IMR-90 (cell line): ENCODE results near the gene TRAPPC8. TPM values are rescaled to one million over a fixed set of nuclear protein-coding genes. Genes with fewer than 3 reads are reported as not detected.

ENCODE experiments used
- ATAC-seq: fragments of 200-7000 bp; cut with Tn5 transposase; 2 replicates; pipeline ENCODE4 v1.9.1; 2020; ENCODE audit warnings: low read depth, mild to moderate bottlenecking, moderate library complexity
- BruUV-seq: library from RNA; stranded (reverse); fragments of 400-500 nt; replicated peaks from 2 replicates; lab custom pipeline; 2021; lab: Mats Ljungman, UMichigan
- CTCF ChIA-PET: fragments of 300-600 bp; formaldehyde crosslinking; extraction: SDS; loops from one replicate; lab custom pipeline; 2021; ENCODE audit warnings: antibody characterized with exemption; lab: Yijun Ruan, JAX
- POLR2A ChIA-PET: fragments of 300-600 bp; sonication (Branson Sonifier 250); formaldehyde crosslinking; loops from one replicate; lab custom pipeline; 2022; ENCODE audit warnings: antibody characterized with exemption; ENCODE audit not compliant: unreplicated experiment; lab: Charles Lee
- DNase-seq: peaks from one replicate; pipeline ENCODE4 v3.0.0; 2013
- H2AFZ ChIP-seq: replicated peaks from 2 replicates; pipeline ENCODE3; 2013; ENCODE audit warnings: low read length, mild to moderate bottlenecking; ENCODE audit not compliant: poor library complexity
- H2AK5ac ChIP-seq: 2 replicates; pipeline ENCODE4 v1.6.1; 2013; ENCODE audit warnings: low read depth, low read length, inconsistent platforms
- H2AK9ac ChIP-seq: replicated peaks from 2 replicates; pipeline ENCODE3; 2013; ENCODE audit warnings: mild to moderate bottlenecking, low read depth, low read length, moderate library complexity; ENCODE audit not compliant: poor library complexity
- H2BK120ac ChIP-seq: 2 replicates; pipeline ENCODE4 v1.6.1; 2013; ENCODE audit warnings: low read depth, low read length, inconsistent platforms
- H2BK15ac ChIP-seq: 3 replicates; pipeline ENCODE4 v1.6.1; 2013; ENCODE audit warnings: low read depth, low read length, inconsistent platforms
- H2BK20ac ChIP-seq: 2 replicates; pipeline ENCODE4 v1.6.1; 2013; ENCODE audit warnings: low read depth, mild to moderate bottlenecking, inconsistent platforms, low read length, moderate library complexity
- H2BK5ac ChIP-seq: 2 replicates; pipeline ENCODE4 v1.6.1; 2013; ENCODE audit warnings: mild to moderate bottlenecking, low read depth, low read length, inconsistent platforms; ENCODE audit not compliant: poor library complexity, severe bottlenecking
- H3K14ac ChIP-seq: replicated peaks from 2 replicates; pipeline ENCODE4 v1.6.1; 2013; ENCODE audit warnings: low read depth, low read length, inconsistent platforms
- H3K18ac ChIP-seq: 2 replicates; pipeline ENCODE4 v1.6.1; 2013; ENCODE audit warnings: low read depth, low read length, control low read depth
- H3K23ac ChIP-seq: 2 replicates; pipeline ENCODE4 v1.6.1; 2013; ENCODE audit warnings: low read depth, low read length, inconsistent platforms
- H3K27ac ChIP-seq: 2 replicates; pipeline ENCODE4 v1.5.1; 2013; ENCODE audit warnings: mild to moderate bottlenecking, control low read depth, low read length; ENCODE audit not compliant: insufficient read depth
- H3K27me3 ChIP-seq: 2 replicates; pipeline ENCODE4 v1.6.1; 2013; ENCODE audit warnings: low read length; ENCODE audit not compliant: control insufficient read depth, insufficient read depth
- H3K36me3 ChIP-seq: 2 replicates; pipeline ENCODE4 v1.6.1; 2013; ENCODE audit warnings: low read length, mixed read lengths; ENCODE audit not compliant: control insufficient read depth, insufficient read depth
- H3K4ac ChIP-seq: 2 replicates; pipeline ENCODE4 v1.6.1; 2013; ENCODE audit warnings: low read depth, low read length, inconsistent platforms
- H3K4me1 ChIP-seq: 2 replicates; pipeline ENCODE4 v1.6.1; 2013; ENCODE audit warnings: low read length, mixed read lengths; ENCODE audit not compliant: control insufficient read depth, insufficient read depth
- H3K4me2 ChIP-seq: 2 replicates; pipeline ENCODE4 v1.6.1; 2013; ENCODE audit warnings: low read depth, mild to moderate bottlenecking, control low read depth, low read length, moderate library complexity
- H3K4me3 ChIP-seq: 2 replicates; pipeline ENCODE4 v1.5.1; 2013; ENCODE audit warnings: low read depth, mild to moderate bottlenecking, control low read depth, low read length, moderate library complexity; ENCODE audit not compliant: insufficient read depth
- H3K56ac ChIP-seq: 2 replicates; pipeline ENCODE4 v1.6.1; 2013; ENCODE audit warnings: low read length, inconsistent platforms; ENCODE audit not compliant: insufficient read depth; ENCODE audit errors: extremely low read depth
- H3K79me1 ChIP-seq, 2 experiments: 2 replicates each; pipeline ENCODE4 v1.6.1; 2013; ENCODE audit warnings: low read length in 2 of 2, inconsistent platforms in 1 of 2, low read depth in 1 of 2
- H3K9ac ChIP-seq: 2 replicates; pipeline ENCODE4 v1.6.1; 2013; ENCODE audit warnings: low read depth, low read length, control low read depth
- H3K9me1 ChIP-seq: 2 replicates; pipeline ENCODE4 v1.6.1; 2013; ENCODE audit warnings: low read length, inconsistent platforms; ENCODE audit not compliant: insufficient read depth
- H3K9me3 ChIP-seq: 2 replicates; pipeline ENCODE4 v1.6.1; 2013; ENCODE audit warnings: low read length; ENCODE audit not compliant: control insufficient read depth, insufficient read depth
- H4K20me1 ChIP-seq: 2 replicates; pipeline ENCODE4 v1.6.1; 2013; ENCODE audit warnings: low read length, inconsistent platforms; ENCODE audit not compliant: insufficient read depth
- H4K5ac ChIP-seq: 2 replicates; pipeline ENCODE4 v1.6.1; 2013; ENCODE audit warnings: mild to moderate bottlenecking, low read depth, low read length, control low read depth
- H4K8ac ChIP-seq, 2 experiments: 2 replicates each; pipeline ENCODE4 v1.6.1; 2013; ENCODE audit warnings: low read depth in 2 of 2, low read length in 2 of 2, control low read depth in 1 of 2, inconsistent platforms in 1 of 2
- H4K91ac ChIP-seq: 2 replicates; pipeline ENCODE4 v1.6.1; 2013; ENCODE audit warnings: low read depth, low read length, inconsistent platforms; ENCODE audit not compliant: insufficient read depth
- CHD1 ChIP-seq: IDR thresholded peaks from 2 replicates; pipeline ENCODE4 v1.6.1; 2012; ENCODE audit warnings: low read depth, low read length, improper control_type of control experiment
- RCOR1 ChIP-seq: IDR thresholded peaks from 2 replicates; pipeline ENCODE4 v1.6.1; 2012; ENCODE audit warnings: mild to moderate bottlenecking, low read length, improper control_type of control experiment; ENCODE audit not compliant: insufficient replicate concordance
- WGBS, 2 experiments: methylation state at CpG; one replicate each; pipeline versions ENCODE4 v1.1.5 to v1.1.7; 2013; ENCODE audit warnings: missing lambda C conversion rate in 2 of 2; ENCODE audit not compliant: insufficient read length in 1 of 2; ENCODE audit errors: extremely low coverage in 2 of 2; 5-methylcytosine and 5-hydroxymethylcytosine counted together
- dilution Hi-C: fragments of 300-500 bp; cut with HindIII; formaldehyde crosslinking; loops from one replicate; pipeline ENCODE4 v1.14.3; 2018; ENCODE audit warnings: low sequenced_read_pairs; ENCODE audit not compliant: unreplicated experiment
- in situ Hi-C: fragments of 300-500 bp; cut with MboI; formaldehyde crosslinking; loops from 3 replicates; pipeline ENCODE4 v1.14.3; 2019; ENCODE audit warnings: low sequenced_read_pairs, inconsistent platforms, mixed read lengths
- intact Hi-C: fragments of 100-400 bp; cut with micrococcal nuclease; formaldehyde crosslinking; loops from 2 replicates; pipeline ENCODE4 v1.10.0; 2022
- polyA plus RNA-seq, 3 experiments: library from polyadenylated mRNA; depleted of rRNA; stranded (reverse); fragments of >200 nt; gene quantifications; 2 replicates each; pipeline ENCODE4 v1.2.3, GENCODE V29; 2012; ENCODE audit warnings: low replicate concordance in 1 of 3
- total RNA-seq: library from RNA; depleted of rRNA; stranded (reverse); fragments of >200 nt; gene quantifications from 2 replicates; pipeline ENCODE4 v1.2.3, GENCODE V29; 2012

TRAPPC8 gene
- total and polyA plus RNA-seq, 2 of the 4 experiments (the other 2 are of a cell fraction) = 21.8 to 54.3 TPM

- H2AFZ ChIP-seq = peak overlapping the region; percentile 93
- POLR2A ChIA-PET = interaction anchor here (0.5 to 0.8 kb wide), 2 partner anchors 28 to 52 kb away, joined by 3 to 8 read pairs; no protein-coding TSS in a partner anchor
- H2BK20ac ChIP-seq = no peak overlapping the region
- peak; percentile 54 for DNase-seq
- peak overlapping the region; percentile 71 for H4K91ac ChIP-seq
- H3K4ac ChIP-seq = peak overlapping the region; percentile 83
- TF ChIP-seq RCOR1 (no peak), CHD1 (0 out of 2 replicates have a peak, but pooled peaks have one; percentile 2)
- no peaks in the 10 kb centered on the region for H3K9me3 ChIP-seq
- H3K79me1 ChIP-seq = peaks cover 11 to 15% of the 10 kb centered on the region in 2 experiments; a peak in 3 of 4 replicates
- H3K14ac ChIP-seq = peak overlapping the region; percentile 76
- peak overlapping the region; percentile 51 for H4K5ac ChIP-seq
- H3K4me3 ChIP-seq = peak overlapping the region; percentile 89
- 0% methylated on average over 22 of the region's 64 CpGs; no CpG with 5 or more reads in 1 of the 2 experiments for WGBS, 2 experiments
- H3K4me1 ChIP-seq = no peaks in the 10 kb centered on the region
- H3K23ac ChIP-seq = peak overlapping the region; percentile 84
- in situ Hi-C loops (no loop called here), dilution Hi-C loops (no loop called here), intact Hi-C loops (loop anchor here (5.0 kb wide), 1 partner anchor 150 kb away; the partner anchor contains the start of gene RNF138)
- H2BK5ac ChIP-seq = peak overlapping the region; percentile 42
- H2AK5ac ChIP-seq = peak overlapping the region; percentile 54
- H3K27me3 ChIP-seq = no peaks in the 10 kb centered on the region
- H2BK15ac ChIP-seq = no peak overlapping the region
- peak overlapping the region; percentile 92 for H3K4me2 ChIP-seq
- H3K9me1 ChIP-seq = peaks cover 9% of the 10 kb centered on the region; the same call in 1 of the 2 replicates
- no peak overlapping the region; the same call in 1 of the 2 replicates for H3K18ac ChIP-seq
- H3K27ac ChIP-seq = peak overlapping the region; percentile 86
- TSS peak; percentile 70 for BruUV-seq
- ATAC-seq = peak; percentile 50
- H2BK120ac ChIP-seq = no peak overlapping the region
- no peaks in the 10 kb centered on the region for H3K36me3 ChIP-seq
- peak overlapping the region; percentile 81 for H3K9ac ChIP-seq
- peak overlapping the region; percentile 75 for H3K56ac ChIP-seq
- peak overlapping the region; percentile 70 to 87 for H4K8ac ChIP-seq
- peaks cover 14% of the 10 kb centered on the region; the same call in 1 of the 2 replicates for H4K20me1 ChIP-seq
- peak overlapping the region; percentile 91 for H2AK9ac ChIP-seq
- CTCF ChIA-PET = interaction anchor here (1.0 to 1.1 kb wide), 2 partner anchors 38 to 104 kb away, joined by 3 to 7 read pairs; no protein-coding TSS in a partner anchor
Observed at GRCh38 chr18:31942291-31942998, 483 bp downstream of the TRAPPC8 start.
